ENCODE data around the gene COL20A1. TPM values are rescaled to one million over a fixed set of nuclear protein-coding genes. Genes with fewer than 3 reads are reported as not detected.

The COL20A1 gene
- total RNA-seq, 1 experiment from 2014 or later: not detected

DNA sequence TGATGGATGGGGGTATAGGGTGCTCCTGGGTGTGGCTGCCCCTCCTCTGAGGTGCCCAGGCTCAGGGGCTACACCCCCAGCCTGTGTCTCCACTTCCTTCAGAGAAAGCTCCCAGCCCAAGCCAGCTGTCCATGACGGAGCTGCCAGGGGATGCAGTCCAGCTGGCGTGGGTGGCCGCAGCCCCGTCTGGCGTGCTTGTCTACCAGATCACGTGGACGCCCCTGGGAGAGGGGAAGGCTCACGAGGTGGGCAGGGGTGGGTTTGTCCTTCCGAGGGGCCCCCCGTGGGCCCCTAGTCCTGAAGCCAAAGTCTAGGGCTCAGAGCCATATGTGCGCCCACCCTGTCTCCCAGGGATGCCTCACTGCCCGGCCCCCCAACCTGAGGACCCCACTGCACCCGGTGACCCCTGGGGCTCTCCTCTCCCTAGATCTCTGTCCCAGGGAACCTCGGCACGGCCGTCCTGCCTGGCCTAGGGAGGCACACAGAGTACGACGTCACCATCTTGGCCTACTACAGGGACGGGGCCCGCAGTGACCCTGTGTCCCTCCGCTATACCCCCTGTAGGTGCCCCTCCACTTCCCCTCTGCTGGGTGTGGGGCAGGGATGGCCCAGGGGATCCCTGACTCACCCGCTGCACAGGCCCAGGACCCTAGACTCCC is 19.8 kb downstream of the COL20A1 start:
- Histone ChIP-seq H3K9me3 (ENCODE audit: low read length) (no peaks in the 10 kb centered on the region), H3K9me2 (replicated peaks; ENCODE audit: low read length) (no peaks in the 10 kb centered on the region), H3K27me3 (ENCODE audit: low read length) (peaks cover 11% of the 10 kb centered on the region; the same call in 1 of the 2 replicates), H4K20me1 (ENCODE audit: low read length) (no peaks in the 10 kb centered on the region), H3K9ac (ENCODE audit: low read length) (no peak overlapping the region), H3K27ac (ENCODE audit: low read length) (no peak overlapping the region), H3K79me2 (ENCODE audit: low read length) (no peaks in the 10 kb centered on the region), H3F3A (ENCODE audit: low read length, unreplicated experiment) (no peaks in the 10 kb centered on the region), H3K36me3 (ENCODE audit: low read depth, low read length) (no peaks in the 10 kb centered on the region), H3K4me2 (ENCODE audit: low read length) (no peak overlapping the region), H3K4me3 (ENCODE audit: low read length) (no peak overlapping the region), H3K4me1 (ENCODE audit: insufficient read depth, low read length) (no peaks in the 10 kb centered on the region), H2AFZ (ENCODE audit: low read length) (no peak overlapping the region)
- BruUV-seq (replicated peaks): no TSS peak
- intact Hi-C loops (cut with micrococcal nuclease): no loop called here
- TF ChIP-seq EZH2phosphoT487 (IDR thresholded peaks at IDR 0.05; ENCODE audit: borderline replicate concordance, low read length) (no peak), EZH2 (IDR thresholded peaks at IDR 0.05; ENCODE audit: low read length, unreplicated experiment) (no peak)
- TF ChIP-seq, protein P1, sequence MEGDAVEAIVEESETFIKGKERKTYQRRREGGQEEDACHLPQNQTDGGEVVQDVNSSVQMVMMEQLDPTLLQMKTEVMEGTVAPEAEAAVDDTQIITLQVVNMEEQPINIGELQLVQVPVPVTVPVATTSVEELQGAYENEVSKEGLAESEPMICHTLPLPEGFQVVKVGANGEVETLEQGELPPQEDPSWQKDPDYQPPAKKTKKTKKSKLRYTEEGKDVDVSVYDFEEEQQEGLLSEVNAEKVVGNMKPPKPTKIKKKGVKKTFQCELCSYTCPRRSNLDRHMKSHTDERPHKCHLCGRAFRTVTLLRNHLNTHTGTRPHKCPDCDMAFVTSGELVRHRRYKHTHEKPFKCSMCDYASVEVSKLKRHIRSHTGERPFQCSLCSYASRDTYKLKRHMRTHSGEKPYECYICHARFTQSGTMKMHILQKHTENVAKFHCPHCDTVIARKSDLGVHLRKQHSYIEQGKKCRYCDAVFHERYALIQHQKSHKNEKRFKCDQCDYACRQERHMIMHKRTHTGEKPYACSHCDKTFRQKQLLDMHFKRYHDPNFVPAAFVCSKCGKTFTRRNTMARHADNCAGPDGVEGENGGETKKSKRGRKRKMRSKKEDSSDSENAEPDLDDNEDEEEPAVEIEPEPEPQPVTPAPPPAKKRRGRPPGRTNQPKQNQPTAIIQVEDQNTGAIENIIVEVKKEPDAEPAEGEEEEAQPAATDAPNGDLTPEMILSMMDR (conservative IDR thresholded peaks at IDR 0.05; ENCODE audit: low read depth, low read length): no peak
- CTCF ChIA-PET: no interaction called here
- POLR2A ChIA-PET (ENCODE audit: unreplicated experiment): no interaction called here
- ATAC-seq (no peak), DNase-seq (no peak)

DNA sequence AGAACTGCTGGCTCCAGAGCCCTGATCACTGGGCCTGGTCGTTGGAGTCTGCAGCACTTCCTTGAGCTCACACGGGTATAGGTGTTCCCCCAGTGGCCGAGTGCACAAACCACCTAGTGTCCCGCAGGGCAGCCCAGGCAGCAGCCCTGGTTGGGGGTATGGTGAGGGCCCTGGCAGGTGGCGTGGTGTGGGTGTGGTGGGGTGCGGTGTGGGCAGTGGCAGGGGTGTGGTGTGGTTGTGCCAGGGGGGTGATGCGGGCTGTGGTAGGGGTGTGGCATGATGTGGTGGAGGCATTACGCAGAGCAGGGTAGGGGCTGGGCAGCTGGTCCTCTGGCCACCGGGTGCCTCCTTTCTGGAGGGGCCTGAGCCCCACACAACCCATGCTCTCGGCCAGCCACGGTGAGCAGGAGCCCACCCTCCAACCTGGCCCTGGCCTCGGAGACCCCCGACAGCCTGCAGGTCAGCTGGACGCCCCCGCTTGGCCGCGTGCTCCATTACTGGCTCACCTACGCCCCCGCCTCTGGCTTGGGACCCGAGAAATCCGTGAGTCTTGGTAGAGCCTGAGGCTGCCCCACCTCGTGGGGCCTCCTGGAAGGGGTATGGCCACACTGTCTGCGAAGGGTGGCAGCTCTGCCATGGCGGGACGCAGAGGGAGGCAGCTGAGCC is 20.5 kb downstream of the COL20A1 start:
- no peak overlapping the region for H3K4me2 ChIP-seq (ENCODE audit: low read length)
- H3K9me2 ChIP-seq (replicated peaks; ENCODE audit: low read length): no peaks in the 10 kb centered on the region
- no peaks in the 10 kb centered on the region for H3K9me3 ChIP-seq (ENCODE audit: low read length)
- ATAC-seq (no peak), DNase-seq (no peak)
- BruUV-seq (replicated peaks): no TSS peak
- intact Hi-C loops (cut with micrococcal nuclease): no loop called here
- H2AFZ ChIP-seq (ENCODE audit: low read length): no peak overlapping the region
- H3K27ac ChIP-seq (ENCODE audit: low read length): no peak overlapping the region
- H3K4me1 ChIP-seq (ENCODE audit: insufficient read depth, low read length): no peaks in the 10 kb centered on the region
- H3F3A ChIP-seq (ENCODE audit: low read length, unreplicated experiment): no peaks in the 10 kb centered on the region
- H4K20me1 ChIP-seq (ENCODE audit: low read length): no peaks in the 10 kb centered on the region
- ChIA-PET POLR2A (ENCODE audit: unreplicated experiment) (no interaction called here), CTCF (no interaction called here)
- H3K9ac ChIP-seq (ENCODE audit: low read length): no peak overlapping the region
- H3K27me3 ChIP-seq (ENCODE audit: low read length): peaks cover 4% of the 10 kb centered on the region; the same call in 1 of the 2 replicates
- no peaks in the 10 kb centered on the region for H3K36me3 ChIP-seq (ENCODE audit: low read depth, low read length)
- TF ChIP-seq EZH2phosphoT487 (IDR thresholded peaks at IDR 0.05; ENCODE audit: borderline replicate concordance, low read length) (no peak), EZH2 (IDR thresholded peaks at IDR 0.05; ENCODE audit: low read length, unreplicated experiment) (no peak)
- TF ChIP-seq, protein P1 (conservative IDR thresholded peaks at IDR 0.05; ENCODE audit: low read depth, low read length): no peak
- no peak overlapping the region for H3K4me3 ChIP-seq (ENCODE audit: low read length)
- H3K79me2 ChIP-seq (ENCODE audit: low read length): no peaks in the 10 kb centered on the region

DNA sequence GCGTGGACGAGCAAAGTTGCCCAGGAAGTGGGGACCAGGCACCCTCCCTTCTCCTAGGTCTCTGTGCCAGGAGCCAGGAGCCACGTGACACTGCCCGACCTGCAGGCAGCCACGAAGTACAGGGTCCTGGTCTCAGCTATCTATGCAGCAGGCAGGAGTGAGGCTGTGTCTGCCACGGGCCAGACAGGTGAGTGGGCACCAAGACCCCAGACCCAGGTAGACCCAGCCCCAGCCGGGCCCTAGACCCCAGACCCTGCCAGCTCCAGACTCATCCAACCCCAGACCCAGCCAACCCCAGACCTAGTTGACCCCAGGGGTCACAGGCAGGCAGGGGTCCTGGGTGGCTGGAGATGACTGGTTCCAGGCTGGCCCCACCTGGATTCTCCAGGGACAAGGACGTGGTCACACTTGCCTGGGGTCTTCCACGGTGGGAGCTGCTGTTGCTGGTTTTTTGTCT is 21.1 kb downstream of the COL20A1 start:
- Histone ChIP-seq H3K4me2 (ENCODE audit: low read length) (no peak overlapping the region), H3K9me2 (replicated peaks; ENCODE audit: low read length) (no peaks in the 10 kb centered on the region), H3K9ac (ENCODE audit: low read length) (no peak overlapping the region), H2AFZ (ENCODE audit: low read length) (no peak overlapping the region), H4K20me1 (ENCODE audit: low read length) (no peaks in the 10 kb centered on the region), H3K36me3 (ENCODE audit: low read depth, low read length) (no peaks in the 10 kb centered on the region), H3K4me3 (ENCODE audit: low read length) (no peak overlapping the region), H3K4me1 (ENCODE audit: insufficient read depth, low read length) (no peaks in the 10 kb centered on the region), H3K27ac (ENCODE audit: low read length) (no peak overlapping the region), H3F3A (ENCODE audit: low read length, unreplicated experiment) (no peaks in the 10 kb centered on the region), H3K79me2 (ENCODE audit: low read length) (no peaks in the 10 kb centered on the region), H3K9me3 (ENCODE audit: low read length) (no peaks in the 10 kb centered on the region), H3K27me3 (ENCODE audit: low read length) (no peaks in the 10 kb centered on the region)
- DNase-seq (no peak), ATAC-seq (no peak)
- intact Hi-C loops (cut with micrococcal nuclease): no loop called here
- CTCF ChIA-PET: no interaction called here
- TF ChIP-seq EZH2phosphoT487 (IDR thresholded peaks at IDR 0.05; ENCODE audit: borderline replicate concordance, low read length): no peak
- TF ChIP-seq, protein P1 (conservative IDR thresholded peaks at IDR 0.05; ENCODE audit: low read depth, low read length): no peak
- TF ChIP-seq EZH2 (IDR thresholded peaks at IDR 0.05; ENCODE audit: low read length, unreplicated experiment): no peak
- no TSS peak for BruUV-seq (replicated peaks)
- POLR2A ChIA-PET (ENCODE audit: unreplicated experiment): no interaction called here
